ENCODE measurements around the gene CATSPER3.

Gene CATSPER3

DNA sequence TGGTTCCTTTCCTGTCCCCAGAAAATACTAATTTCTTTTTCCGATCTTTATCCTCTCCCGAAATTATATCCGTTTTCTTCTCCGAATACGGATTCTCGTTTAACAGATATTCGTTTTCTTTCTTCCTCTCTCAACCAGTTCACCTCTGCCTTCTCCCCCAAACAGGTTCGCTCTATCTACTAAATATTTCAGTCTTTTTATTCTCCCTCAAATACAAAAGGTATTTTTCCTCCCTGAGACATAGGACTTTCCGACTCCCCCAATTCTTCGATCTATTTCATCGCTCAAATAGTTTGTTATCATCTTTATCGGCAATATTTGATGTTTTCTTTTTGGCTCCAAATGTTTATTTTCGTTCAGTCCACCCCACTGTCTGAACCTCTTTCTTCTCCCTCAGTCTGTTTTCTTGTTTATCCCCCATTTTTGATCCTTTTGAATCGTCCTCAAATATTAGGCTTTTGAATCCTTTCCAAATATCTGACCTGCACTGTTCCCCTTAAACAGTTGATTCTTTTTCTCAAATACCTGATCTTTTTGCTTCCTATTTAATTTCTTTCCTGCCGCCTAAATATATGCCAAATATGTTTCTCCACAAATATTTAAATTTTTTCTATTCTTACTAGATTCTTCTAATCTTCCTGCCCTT, 61.9 kb downstream of the CATSPER3 start:
- DNase-seq (ENCODE audit: low read depth in 2 of 2), result no peak

DNA sequence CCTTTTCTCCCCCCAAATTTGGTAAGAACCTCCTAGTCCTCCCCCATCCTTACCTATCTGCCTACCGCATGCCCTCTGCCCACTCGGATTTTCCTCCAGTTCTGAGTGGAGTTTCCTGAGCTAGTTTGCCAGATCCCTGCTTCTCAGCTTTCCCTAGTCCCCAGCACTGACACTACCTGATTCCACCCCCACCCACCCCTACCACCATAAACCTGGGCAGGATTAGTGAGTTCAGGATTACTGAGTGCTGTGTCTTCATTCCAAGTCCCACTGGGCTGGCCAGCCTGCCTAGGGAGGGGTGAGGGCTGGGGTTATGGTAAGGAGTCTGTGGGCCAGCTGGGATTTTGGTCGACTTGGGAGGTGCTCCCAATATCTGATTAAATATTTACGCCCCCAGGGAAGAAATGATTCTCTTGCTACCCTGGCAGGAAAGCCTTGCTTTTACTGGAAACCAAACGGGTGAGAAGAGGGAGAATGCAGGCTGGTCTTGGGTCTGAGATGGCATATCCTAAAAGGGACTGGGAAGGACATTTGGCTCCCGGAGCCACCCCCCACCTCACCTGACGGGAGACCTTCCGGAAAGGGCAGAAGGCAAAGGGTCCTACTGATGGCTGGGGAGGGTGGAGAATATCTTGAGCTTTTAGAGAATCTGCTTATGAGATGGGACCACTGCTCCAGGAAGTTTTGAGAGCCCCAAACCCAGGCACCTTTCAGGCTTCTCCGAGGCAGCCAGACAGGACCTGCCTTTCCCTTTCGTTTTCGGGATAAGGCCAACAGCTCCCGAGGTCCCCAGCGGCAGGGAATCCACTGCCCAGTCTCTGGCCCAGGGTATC, 62.6 kb downstream of the CATSPER3 start:
- no peak for DNase-seq (ENCODE audit: low read depth in 2 of 2)

DNA sequence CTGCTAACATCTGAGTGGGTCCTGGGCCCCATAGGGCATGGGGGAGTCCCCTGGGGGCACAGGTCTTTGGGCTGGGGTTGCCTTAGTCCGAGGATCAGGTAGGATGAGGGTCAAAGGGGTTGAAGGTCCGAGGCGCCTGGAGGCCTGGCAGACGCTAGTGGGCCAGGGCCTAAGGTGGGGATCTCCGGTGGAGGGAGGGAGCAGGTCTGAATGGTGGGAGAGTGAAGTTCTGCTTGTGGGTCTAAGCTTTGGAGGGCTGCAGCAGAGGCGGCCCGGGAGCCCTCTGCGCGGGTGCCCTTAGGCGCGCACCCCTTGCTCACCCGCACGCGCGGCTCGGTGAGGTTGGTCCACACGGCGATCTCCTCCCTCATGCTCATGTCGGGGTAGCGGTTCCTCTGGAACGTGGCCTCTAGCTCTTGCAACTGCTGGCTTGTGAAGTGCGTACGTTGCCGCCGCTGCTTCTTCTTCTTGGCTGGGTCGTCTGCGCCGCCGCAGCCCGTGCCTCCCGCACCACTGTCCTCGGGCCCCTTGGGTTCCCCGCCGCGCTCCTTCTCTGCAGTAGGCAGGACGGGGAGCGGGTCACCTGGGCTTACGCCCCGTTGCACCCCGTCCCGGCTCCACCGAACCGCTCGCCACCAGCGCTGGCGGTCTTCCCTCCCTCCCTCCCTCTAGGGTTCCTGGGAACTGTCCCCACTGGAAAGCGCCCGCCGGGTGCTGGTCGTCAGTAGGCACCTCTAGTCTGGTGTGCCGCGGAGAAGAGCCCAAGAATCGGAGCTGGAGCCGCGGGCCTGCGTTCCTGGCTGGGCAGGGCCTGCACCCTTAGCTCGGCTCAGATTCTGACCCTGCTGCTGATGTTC, 63.5 kb downstream of the CATSPER3 start:
- no peak for DNase-seq (ENCODE audit: low read depth in 2 of 2)

DNA sequence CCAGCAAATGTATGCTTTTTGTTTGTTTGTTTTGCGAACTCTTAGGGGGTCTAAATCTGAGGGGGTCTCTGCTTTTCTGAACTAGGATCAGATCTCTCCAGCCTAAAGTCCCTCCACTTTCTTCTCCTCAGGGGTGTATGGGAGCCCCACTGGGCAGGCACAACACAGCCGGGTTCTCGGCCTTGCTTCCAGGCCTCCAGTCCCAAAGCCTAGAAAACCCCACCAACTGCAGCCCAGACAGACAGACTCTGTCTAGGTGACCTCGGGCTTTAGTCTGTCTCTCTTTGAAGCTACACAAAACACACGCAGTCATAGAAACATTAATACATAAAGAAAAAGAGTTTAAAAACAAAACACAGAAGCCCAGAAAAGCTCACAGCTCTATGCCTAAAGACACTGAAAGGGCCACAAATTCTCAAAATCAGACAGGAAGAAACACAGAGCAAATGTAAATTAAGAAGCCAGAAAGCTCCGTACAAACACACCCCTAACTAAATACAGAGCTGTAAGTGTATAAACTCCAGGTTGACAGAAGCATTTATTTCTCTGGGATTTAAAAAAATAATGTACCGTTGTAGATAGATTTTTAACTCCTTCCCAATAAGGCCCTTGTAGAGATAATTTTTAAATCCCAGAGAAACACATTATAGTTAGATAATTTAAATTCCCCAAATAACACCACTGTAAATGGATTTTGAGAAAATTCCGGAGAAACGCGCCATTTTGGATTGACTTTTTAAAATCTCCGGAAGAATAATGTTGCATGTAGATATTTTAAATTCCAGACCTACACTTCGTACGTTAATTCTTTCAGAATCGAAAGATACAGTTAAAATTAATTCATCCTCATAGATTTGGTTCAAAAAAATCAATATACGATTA, 64.3 kb downstream of the CATSPER3 start:
- no peak for DNase-seq (ENCODE audit: low read depth in 2 of 2)

DNA sequence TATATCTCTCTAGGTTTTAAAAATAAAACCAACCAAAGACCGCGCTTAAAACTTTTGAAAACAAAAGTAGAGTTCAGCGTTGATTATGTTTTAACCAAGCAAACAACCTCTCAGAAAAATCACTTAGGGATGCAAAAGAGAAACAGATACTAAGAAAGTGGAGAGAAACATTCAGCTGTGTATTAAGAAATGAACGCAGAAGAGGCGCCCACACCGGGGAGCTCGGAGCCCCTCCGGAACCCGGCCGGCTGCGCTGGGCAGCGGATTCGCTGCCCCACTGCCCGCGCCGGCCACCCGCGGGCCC, 64.9 kb downstream of the CATSPER3 start:
- no peak for DNase-seq (ENCODE audit: low read depth in 2 of 2)

DNA sequence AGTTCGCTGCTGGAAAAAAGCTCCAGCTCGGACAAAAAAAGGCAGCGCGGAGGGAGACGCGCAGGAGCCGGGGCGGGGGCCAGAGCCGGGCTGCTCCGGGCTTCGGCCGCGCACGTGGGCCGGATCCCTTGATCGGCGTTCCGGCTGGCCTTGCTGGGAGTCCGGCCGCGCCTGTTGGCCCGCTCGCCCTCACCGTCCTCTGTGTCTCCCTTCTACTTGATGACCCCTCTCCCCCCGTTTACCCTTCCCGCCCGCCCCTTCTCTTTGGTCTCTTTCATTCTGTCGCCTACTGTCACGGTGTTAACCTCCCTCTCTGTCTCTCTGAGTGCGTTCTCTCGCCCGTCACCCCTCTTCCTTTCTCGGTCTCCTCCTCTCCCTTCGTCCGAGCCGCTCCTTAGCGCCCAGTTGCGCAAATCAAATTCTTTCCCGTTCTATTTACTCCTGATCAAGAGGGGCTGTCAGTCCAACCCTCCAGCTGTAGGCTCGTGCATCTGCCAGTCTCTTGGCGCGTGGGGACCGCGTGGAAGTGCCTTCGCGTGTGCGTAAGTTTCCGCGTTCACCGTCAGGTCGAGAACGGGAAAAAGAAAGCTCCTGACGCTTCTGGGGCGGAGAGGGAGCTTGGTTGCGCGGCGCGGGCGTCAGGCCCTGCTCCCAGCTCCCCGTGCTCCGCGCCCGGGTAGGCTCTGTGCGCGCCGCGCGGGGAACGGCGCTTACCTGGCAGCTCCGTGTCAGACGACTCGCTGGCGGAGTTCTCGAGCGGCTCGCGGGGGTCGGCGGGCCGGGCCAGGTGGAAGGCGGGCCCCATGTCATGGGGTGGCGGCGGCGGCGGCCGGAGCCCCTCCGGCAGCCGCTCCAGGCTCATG, 65.5 kb downstream of the CATSPER3 start:
- DNase-seq (ENCODE audit: low read depth in 2 of 2), result no peak

DNA sequence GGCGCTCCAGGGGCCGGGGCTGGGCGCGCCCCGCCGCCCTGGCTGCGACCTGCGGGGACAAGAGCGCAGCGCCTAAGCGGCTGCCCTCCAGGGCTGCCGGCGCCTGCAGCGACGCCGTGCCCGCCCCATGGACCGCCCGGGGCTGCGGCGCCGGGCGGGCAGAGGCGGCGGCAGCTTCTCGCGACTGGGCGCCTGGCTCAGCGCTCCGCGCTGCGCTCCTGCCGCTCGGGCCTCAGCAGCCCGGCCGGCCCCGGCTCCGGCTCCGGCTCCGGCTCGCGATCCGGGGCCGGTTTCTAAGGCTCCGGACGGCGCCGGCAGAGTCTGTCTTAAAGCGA, 66.2 kb downstream of the CATSPER3 start, which contains the start of gene PITX1:
TSS of gene PITX1 (minus strand) at position 328 of the 335 bp plus-strand sequence. CDS start 347 bp downstream, outside the sequence.
- no peak for DNase-seq (ENCODE audit: low read depth in 2 of 2)

DNA sequence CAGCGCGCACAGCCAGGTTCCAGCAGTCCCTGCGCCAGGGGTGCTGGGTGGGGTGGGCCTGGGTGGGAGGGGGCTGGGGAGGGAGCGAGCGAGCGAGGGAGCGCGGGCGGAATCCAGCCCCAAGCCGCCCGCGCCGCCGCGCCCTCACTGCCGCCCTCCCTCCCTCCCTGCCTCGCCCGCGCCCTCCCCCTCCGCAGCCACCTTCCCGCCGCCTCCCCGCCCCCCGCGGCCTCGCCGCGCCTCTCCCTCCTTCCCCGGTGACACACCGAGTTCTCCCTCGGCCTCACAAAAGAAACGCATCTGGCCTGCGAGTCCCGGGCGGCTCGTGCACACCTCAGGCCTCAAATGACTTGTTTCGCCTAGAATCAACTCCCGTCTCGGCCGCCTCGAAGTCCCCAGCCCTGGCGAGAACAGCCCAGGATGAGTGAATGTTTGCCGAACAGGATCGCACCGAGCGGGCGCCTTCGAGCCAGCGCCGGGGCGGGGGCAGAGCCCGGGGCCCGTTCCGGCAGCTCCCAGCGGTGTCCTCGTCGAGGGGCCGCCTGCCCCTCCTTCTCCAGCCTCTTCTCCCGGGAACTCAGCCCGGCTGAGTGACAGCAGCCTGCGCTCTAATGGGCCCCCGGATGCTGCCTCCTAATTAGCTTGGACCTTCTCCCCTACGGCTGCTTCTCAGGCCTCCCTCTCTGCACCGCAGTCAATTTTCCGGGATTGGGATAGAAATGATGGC, 66.7 kb downstream of the CATSPER3 start:
- peak in 1 of 2 donors; percentile 10 for DNase-seq (ENCODE audit: low read depth in 2 of 2)

DNA sequence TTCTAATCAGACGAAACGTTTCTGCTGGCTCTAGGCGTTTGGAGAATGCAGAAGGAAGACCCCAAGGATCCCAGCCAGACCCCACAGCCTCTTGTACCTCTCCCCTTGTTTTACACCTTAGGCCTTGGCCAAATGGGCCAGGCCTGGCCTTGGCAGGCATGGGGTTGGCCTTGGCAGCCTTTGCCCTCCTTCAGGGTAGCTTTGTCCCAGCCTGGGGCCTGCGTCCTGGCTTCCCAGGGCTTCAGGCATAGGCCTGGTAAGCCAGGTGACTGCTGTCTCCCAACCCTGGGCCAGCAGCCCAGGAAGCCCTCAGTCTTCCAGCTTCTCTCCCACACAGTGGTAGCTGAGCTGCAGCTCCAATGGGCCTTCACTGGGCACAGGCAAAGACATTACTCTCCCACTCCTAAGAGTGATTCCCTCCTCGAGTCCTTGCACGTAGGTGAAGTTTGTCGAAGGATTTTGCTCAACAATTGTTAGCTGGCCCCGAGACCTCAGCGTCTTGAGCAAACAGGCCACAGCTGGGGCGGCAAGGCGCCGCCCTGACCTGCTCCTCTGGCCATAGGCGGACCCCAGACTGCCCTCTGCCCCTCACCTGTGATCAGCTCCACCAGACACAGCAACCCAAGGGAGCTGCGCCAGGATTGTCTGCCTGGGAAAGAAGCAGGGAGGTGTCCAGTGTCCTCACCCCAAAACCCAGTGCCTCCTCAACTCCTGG, 67.4 kb downstream of the CATSPER3 start:
- DNase-seq (ENCODE audit: low read depth in 2 of 2), result no peak

DNA sequence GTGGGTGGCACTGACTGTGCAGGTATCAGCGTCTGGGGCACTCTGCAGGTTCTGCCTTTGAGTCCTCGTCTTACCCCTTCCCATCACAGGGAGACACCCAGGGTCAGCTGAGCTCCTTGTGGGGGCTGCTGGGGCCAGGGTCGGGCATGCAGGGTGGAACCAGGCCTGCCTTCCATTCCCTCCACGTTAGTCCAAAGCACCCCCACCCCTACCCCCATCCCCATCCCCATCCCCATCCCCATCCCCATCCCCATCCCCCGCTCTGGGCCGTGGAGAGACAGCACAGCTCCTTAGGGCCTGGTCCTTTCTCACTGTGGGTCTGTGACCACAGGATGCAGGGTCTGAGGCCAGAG, 67.9 kb downstream of the CATSPER3 start:
- DNase-seq (ENCODE audit: low read depth in 2 of 2), result no peak

DNA sequence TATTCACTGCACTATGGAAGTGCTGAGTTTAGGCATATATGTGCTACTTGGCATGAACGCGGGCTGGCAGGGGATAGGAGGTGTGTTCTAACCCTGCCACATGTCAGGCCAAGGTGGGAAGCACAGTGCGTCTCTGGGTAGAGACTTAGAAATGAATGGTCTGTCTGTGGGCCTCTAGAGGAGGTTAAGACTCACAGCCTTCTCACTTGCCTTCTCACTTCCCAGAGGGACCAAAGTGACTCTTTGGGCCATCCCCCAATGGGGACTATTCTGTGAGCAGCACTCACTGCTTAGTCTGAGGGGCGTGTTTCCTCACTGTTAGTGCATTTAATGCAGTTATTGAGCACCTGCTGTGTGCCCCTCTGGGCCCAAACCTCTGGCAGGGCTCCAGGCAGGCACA, 68.7 kb downstream of the CATSPER3 start:
- DNase-seq (ENCODE audit: low read depth in 2 of 2), result no peak

DNA sequence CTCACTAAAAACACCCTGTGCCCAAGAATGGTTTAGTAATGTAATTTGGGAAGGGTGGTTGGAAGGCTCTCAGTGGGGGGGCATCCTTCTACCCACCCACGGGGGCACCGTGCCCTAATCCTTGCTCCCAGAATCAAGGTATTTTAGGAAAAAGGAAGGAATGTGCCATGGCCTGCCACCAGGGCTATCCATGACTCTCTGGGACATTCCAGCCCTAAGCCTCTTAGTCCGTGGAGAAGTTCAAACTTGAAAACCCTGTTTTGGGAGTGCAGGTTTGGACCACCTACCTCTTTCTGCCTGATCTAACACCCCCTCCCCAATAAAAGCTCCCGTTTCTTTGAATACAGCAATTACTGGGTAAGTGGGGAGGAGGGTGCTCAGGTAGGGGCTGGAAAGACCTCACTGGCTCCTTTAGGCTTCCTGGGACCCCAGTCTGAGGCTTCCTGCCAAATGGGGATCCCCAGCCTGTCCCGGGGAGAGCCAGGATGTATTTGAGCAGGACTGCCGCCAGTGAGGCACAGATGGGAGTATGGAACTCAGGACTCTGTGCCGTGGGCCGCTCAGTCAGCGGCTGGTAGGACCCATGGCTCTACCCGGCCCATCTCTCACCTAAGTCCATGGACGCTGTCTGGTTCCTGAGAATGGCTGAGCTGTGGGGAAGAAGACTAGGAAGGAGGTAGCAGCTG, 70.0 kb downstream of the CATSPER3 start:
- no peak for DNase-seq (ENCODE audit: low read depth in 2 of 2)

DNA sequence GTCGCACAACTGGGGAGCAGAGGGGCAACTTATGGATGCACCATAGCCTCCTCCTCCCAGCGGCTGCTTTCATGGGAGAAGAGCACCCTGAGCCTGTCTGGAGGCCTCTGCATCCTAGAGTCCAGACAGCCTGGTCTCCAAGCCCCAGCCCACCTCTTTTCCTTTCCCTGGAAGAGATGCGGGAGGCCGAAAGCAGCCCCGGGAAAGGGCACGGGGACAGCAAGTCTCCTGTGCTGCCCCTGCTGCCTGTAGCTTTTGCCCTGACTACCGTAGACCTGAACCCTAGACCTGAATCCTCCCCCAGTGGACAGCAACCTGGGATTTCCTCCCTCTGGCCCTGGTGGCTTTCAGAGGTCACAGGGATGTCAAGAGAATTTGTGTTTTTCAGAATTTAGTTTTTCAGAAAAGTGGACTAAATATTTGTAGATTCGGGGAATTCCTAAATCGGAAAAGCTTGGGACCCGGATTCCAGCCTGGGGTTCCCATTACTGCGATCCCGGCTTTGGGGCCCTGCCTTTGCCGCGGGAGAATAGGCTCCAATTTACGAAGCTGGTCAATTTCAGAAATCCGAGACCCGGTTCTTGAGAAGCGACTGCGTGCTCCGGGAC, 70.6 kb downstream of the CATSPER3 start:
- DNase-seq (ENCODE audit: low read depth in 2 of 2), result no peak

DNA sequence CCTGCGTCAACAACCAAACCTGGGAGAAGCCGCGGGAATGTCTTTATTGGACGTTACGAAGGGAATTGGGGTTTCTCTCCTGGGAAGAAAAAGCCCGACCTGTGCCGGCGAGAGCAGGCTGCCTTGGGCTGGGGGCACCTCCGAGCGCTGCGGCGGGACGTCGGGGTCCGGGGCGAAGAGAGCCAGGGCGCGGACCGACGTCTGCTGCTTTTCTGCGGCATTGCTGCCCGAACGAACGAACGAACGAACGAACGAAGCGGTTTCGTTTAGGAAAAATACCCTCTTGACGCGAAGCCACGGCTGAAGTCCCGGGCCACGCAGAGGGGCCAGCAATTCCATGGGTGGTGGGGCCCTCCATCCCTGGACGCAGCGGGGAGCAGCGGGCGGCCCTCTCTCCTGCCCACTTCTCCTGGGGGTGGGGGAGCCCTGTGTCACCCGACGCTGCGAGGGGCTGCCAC, 71.1 kb downstream of the CATSPER3 start:
- DNase-seq (ENCODE audit: low read depth in 2 of 2), result no peak

DNA sequence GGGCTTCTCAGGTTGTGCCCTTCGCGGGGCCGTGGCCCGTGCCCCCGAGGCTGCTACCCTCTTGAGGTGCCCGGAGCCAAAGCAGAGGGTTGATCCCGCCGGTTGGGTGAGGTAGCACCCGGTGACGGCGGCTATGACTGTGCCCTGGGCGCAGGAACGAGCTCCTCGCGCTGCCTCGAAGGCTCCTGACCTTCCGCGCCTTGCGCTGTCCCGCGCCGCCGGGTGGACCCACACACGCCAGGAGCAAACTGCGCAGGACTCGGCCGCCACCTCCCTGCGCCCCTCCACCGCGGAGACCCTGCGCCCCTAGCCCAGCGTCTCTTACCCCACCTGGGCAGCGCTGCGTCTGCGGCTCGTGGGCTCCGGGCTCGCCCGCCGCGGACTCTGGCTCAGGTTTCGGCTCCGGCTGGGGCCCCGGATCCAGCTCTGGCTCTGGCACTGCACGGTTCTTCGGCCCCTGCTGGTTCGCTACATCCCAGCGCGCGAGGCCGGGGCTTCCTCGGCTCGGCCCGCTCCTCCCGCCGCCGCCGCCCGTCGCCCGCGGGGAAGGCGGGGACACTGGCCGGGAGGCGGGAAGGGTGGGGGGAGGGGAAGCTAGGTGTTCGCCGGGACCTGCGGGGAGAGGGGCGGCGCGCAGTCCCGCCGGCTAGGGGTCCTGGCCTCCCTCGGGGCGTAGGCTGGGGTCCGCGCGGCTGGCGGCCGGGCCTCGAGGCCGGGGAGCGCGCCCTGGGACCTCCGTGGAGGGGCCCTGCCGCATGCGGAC, 71.7 kb downstream of the CATSPER3 start:
- DNase-seq (ENCODE audit: low read depth in 2 of 2), result no peak

DNA sequence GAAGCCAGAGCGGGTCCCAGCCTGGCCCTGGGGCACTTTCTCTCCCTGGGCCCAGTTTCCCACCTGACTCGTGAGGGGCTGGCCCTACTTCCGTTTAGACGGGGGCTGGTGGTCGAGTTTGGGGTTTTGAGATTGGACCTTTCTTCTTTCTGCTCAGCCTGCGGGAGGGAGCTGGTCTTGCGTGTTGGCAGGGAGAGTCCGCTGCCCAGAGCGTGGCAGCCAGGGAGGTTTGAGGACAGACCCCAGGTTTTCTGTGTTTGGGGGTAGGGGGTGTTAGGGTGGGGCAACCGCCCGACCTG, 72.3 kb downstream of the CATSPER3 start:
- DNase-seq (ENCODE audit: low read depth in 2 of 2), result no peak

DNA sequence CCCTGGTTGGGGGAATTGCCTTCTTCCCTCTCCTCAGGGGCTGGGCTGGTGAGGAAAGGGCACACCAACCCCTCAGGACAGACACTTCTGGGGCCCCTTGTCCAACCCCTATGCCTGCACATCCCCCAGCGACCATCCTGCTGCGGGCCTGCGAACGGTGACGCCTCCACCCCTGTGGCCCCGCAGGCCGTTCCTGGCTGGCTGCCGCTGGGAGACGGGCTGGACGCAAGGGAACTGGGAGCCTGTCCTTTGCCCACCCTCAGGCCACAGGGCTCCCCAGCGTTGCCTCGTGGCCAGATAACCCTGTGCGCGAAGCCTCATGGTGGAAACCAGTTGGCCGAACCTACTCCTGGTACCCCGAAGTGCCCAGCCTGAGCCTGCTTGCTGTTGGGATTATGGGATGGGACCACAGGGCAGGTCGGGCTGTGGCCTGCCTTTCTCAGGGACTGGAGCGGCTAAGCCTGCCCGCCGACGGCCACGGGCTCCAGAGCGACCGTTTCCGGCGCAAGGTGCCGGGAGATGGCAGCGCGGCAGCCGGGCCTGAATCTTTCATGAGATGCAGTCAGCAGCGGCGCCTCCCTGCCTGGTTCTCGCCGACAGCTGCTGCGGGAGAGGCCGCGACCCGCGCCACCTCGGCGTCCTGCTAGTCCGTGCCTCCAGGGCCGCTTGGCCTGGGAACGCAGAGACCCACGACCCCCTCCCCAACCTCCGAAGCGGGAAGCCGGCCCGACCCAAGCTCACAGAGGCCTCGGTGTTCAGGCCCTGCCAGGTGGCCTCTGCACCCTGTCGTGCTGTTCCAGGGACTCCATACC, 72.8 kb downstream of the CATSPER3 start:
- no peak for DNase-seq (ENCODE audit: low read depth in 2 of 2)
